Activated naive CD8-positive, alpha-beta T cell treated with anti-CD3 and anti-CD28 coated beads, Interleukin-2, amount 10 ng/mL, durations not matched to agents 7 days and 5 days (primary cell): Measurements from ENCODE around the gene ADAP1. TPM values are rescaled to one million over a fixed set of nuclear protein-coding genes. Genes with fewer than 3 reads are reported as not detected.

Experiments
- ATAC-seq: fragments of 150-1000 bp; cut with Tn5 transposase; one replicate; pipeline ENCODE4 v1.10.0; 2021; ENCODE audit warnings: low read depth, moderate library complexity
- POLR2A ChIA-PET: fragments of 350-600 bp; sonication (Branson Sonifier 250); formaldehyde crosslinking; loops from one replicate; lab custom pipeline; 2021; ENCODE audit warnings: antibody characterized with exemption; lab: Charles Lee
- DNase-seq: peaks from one replicate; pipeline ENCODE4 v3.0.0; 2021
- H3K27ac Mint-ChIP-seq: one replicate; pipeline ENCODE4 v1.8.0; 2022; ENCODE audit warnings: mild to moderate bottlenecking, mixed read lengths
- H3K27me3 Mint-ChIP-seq: one replicate; pipeline ENCODE4 v1.8.0; 2022; ENCODE audit warnings: mild to moderate bottlenecking, moderate library complexity, mixed read lengths
- H3K36me3 Mint-ChIP-seq: one replicate; pipeline ENCODE4 v1.8.0; 2021; ENCODE audit warnings: mild to moderate bottlenecking, mixed read lengths
- H3K4me1 Mint-ChIP-seq: one replicate; pipeline ENCODE4 v1.8.0; 2021; ENCODE audit warnings: mixed read lengths
- H3K4me3 Mint-ChIP-seq: one replicate; pipeline ENCODE4 v1.8.0; 2022; ENCODE audit warnings: mild to moderate bottlenecking, moderate library complexity, mixed read lengths
- H3K9me3 Mint-ChIP-seq: one replicate; pipeline ENCODE4 v1.8.0; 2021; ENCODE audit warnings: mixed read lengths
- total RNA-seq, 2 experiments: library from RNA; stranded (reverse); gene quantifications; one replicate each; pipeline ENCODE4 v1.2.3, GENCODE V29; 2021

The ADAP1 gene
- total RNA-seq, 2 experiments from 2014 or later = 25.0 to 29.8 TPM

DNA sequence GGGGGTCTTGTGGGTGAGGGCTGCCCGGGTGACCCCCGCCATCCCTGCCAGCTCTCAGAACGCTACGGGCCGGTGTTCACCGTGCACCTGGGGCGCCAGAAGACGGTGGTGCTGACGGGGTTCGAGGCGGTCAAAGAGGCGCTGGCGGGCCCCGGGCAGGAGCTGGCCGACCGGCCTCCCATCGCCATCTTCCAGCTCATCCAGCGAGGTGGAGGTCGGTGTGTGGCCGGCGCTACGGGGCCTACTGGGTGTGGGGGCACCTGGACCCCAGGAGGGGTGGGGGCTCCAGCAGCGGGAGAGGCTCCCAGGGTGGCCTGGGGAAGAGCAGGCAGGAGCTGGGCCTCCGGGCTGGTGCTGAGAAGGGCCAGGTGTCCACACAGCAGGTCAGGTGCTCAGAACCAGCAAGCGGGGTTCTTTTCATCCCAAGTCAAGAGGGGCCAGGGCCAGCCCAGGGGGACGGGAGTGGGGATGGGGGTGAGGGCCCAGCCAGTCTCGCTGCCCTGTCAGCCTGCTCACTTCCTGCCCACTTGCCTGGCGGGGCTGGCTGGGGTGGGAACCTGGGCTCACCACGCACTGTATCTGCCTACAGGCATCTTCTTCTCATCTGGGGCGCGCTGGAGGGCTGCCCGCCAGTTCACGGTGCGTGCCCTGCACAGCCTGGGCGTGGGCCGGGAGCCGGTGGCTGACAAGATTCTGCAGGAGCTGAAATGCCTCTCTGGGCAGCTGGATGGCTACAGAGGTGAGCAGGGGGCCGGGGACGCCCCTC, 30.1 kb upstream of the ADAP1 start:
- H3K27ac Mint-ChIP-seq = no peak overlapping the region
- ATAC-seq (no peak), DNase-seq (peak; percentile 27)
- no peaks in the 10 kb centered on the region for H3K36me3 Mint-ChIP-seq
- H3K4me3 Mint-ChIP-seq = no peak overlapping the region
- H3K27me3 Mint-ChIP-seq = no peaks in the 10 kb centered on the region
- H3K4me1 Mint-ChIP-seq = no peaks in the 10 kb centered on the region
- POLR2A ChIA-PET = interaction anchor here (0.9 kb wide), 1 partner anchor 10 kb away, joined by 3 read pairs; the partner anchor contains the start of gene COX19
- no peaks in the 10 kb centered on the region for H3K9me3 Mint-ChIP-seq

DNA sequence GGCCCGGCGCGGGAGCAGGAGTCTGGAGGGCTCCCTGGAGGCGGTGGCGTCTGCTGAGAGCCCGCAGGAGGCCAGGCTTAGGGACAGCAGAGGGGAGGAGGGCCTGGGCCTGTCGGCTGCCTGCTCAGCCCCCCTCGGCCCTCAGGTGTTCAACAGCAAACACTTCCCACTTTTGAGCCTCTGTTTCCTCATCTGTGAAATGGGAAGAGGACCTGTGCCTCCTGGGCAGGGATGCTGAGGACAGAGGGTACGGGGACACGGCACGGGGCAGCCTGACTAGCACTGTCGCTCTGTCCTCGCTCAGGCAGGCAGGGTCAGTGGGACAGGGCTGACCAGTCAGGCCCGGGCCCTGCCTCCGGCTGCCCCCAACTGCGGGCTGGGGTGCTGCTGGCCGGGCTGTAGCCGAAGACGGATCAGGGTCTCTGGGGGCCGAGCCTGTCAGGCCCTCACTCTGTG, 29.2 kb upstream of the ADAP1 start:
- no peaks in the 10 kb centered on the region for H3K36me3 Mint-ChIP-seq
- POLR2A ChIA-PET = interaction anchor here (0.9 kb wide), 1 partner anchor 9 kb away, joined by 3 read pairs; the partner anchor contains the start of gene COX19

DNA sequence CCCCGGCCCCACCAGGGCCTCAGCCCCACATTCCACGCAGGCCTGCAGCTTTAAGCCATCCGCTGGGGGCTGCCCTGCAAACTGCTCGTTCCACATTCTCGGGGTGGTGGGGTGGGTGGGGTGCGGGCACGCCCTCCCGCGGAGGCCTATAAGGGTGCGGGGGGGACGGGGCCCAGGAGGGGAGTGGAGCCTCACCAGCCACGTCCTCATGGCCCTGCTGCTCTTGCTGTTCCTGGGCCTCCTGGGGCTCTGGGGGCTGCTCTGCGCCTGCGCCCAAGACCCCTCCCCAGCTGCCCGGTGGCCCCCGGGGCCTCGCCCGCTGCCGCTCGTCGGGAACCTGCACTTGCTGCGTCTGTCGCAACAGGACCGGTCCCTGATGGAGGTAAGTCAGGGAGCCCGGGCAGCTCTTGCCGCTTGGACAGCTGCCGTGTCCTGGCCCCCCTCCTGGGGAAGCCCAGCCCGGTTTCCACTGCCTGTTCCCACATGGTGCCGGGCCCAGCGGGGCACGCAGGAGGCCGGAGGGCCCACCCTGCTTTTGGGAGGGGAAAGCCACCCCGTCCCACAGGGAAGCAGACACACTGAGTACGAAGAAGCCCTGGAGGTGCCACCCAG, 28.6 kb upstream of the ADAP1 start, which contains the start of gene CYP2W1:
Gene CYP2W1, plus strand, starts transcription at position 178 of the 612 bp plus-strand sequence. Its CDS starts 31 bp downstream, at position 209.
- Mint-ChIP-seq H3K27me3 (no peaks in the 10 kb centered on the region), H3K36me3 (no peaks in the 10 kb centered on the region), H3K27ac (no peak within 1 kb of the TSS), H3K4me3 (no peak within 1 kb of the TSS), H3K9me3 (no peaks in the 10 kb centered on the region), H3K4me1 (no peaks in the 10 kb centered on the region)
- POLR2A ChIA-PET = no interaction called here
- DNase-seq (no peak), ATAC-seq (no peak)

More for the DNA sequence above, 29.2 kb upstream of the ADAP1 start:
- Mint-ChIP-seq H3K27ac (no peak overlapping the region), H3K4me1 (no peaks in the 10 kb centered on the region), H3K27me3 (no peaks in the 10 kb centered on the region), H3K9me3 (no peaks in the 10 kb centered on the region), H3K4me3 (no peak overlapping the region)
- no peak for ATAC-seq
- DNase-seq = no peak

DNA sequence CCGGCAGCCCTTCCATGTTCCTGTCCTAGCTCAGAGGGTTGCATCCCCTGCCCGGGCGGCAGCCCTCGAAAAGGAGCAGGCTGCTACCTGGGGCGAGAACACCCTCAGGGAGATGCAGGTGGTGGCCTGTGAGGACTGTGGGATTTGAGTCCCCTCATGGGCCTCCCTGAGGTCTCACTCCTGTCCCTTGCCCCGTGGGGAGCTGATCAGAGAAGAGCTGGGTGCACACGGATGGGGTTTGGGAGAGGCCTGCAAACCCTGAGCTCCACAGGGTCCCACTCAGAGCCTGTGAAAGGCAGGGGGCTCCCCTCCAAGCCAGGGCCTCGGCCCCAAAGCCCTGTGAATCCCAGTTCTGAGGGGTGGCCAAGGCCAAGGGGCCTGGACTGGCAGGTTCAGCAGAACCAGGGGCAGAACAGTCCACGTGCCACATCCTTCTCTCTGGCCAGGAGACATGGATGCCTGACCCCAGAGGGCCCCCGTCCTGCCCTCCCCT, 28.1 kb upstream of the ADAP1 start:
- Mint-ChIP-seq H3K27ac (no peak overlapping the region), H3K36me3 (no peaks in the 10 kb centered on the region), H3K4me1 (no peaks in the 10 kb centered on the region), H3K9me3 (no peaks in the 10 kb centered on the region), H3K27me3 (no peaks in the 10 kb centered on the region), H3K4me3 (no peak overlapping the region)
- POLR2A ChIA-PET = no interaction called here
- no peak for ATAC-seq
- DNase-seq = no peak

DNA sequence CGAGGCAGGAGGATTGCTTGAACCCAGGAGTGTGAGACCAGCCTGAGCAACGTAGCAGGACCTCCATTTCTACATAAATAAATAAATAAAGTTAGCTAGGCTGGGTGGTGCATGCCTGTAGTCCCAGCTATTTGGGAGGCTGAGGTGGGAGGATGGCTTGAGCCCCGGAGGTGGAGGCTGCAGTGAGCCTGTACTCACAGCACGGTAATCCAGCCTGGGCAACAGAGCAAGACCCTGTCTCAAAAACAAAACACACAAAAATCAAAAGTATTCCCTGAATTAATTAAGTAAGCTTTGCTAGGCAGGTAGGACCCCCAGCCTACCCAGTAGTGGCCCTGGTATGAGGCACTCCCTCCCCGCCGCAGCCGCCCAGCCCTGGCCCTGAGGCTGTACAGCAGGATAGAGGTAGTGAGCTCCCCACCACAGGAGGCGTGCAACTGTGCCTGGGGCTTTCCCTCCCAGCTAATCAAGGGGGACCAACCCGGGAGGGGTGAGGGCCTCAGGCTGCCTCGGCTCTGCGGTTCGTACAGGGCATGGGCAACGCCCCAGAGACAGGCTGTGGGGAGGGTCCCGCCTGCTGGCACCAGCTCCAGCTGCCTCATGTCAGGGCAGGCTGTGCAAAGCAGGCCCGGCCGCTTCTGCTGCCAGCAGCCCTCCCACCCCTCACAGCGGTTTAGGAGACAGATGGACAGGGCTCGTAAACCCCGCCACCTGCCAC, 27.5 kb upstream of the ADAP1 start:
- ATAC-seq (no peak), DNase-seq (no peak)
- H3K27me3 Mint-ChIP-seq = no peaks in the 10 kb centered on the region
- H3K36me3 Mint-ChIP-seq = no peaks in the 10 kb centered on the region
- H3K4me3 Mint-ChIP-seq = no peak overlapping the region
- POLR2A ChIA-PET = no interaction called here
- H3K4me1 Mint-ChIP-seq = no peaks in the 10 kb centered on the region
- no peaks in the 10 kb centered on the region for H3K9me3 Mint-ChIP-seq
- H3K27ac Mint-ChIP-seq = no peak overlapping the region

DNA sequence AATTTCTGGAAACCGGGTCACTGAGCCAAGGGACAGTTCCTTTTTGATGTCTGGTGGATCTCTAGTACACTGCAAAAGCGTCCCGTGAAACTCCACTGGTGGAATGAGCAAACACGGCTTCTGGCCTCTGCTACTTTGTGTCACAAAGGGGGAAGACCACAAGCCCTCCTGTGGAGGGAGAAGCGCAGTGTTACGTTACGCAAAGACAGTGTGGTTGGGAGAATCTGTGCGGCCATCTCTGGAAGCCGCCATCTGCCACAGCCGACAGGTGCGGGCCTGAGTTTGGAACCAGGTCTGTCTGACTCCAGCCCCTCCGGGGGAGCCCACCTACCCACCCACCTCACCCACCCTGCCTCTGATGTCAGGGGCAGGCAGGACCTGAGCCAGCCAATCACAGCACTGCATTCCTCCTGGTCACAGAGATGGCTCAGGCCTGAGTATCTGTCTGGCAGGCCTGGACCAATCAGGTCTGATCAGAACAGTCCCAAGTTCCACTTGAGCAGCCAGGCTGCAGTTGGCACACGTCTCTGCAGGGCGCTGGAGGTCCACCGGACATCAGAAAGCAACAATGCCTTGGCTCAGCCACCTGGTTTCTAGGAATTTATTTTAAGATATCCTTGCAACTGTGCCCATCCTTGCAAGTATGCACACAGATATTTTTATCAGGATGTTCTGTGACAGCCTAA, 25.5 kb upstream of the ADAP1 start:
- ATAC-seq (no peak), DNase-seq (no peak)
- Mint-ChIP-seq H3K4me1 (no peaks in the 10 kb centered on the region), H3K36me3 (no peaks in the 10 kb centered on the region), H3K9me3 (no peaks in the 10 kb centered on the region), H3K27me3 (no peaks in the 10 kb centered on the region), H3K4me3 (no peak overlapping the region), H3K27ac (no peak overlapping the region)
- POLR2A ChIA-PET = no interaction called here

DNA sequence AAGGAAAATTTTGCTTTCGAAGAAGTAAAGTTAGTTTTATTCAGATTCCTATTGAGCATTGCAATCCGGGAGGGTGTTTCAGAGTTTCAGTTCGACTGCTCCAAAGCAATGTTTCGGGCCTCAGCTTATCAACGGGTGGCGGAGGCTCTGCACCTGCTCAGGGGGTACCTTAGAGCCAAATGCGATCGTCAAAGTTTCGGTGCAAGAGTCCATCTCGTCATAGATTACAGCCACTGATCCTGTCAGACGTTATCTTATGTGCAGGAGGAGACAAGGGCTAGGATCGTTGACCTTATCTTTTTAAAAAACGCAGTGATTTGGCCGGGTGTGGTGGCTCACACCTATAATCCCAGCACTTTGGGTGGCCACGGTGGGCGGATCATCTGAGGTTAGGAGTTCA, 24.7 kb upstream of the ADAP1 start:
- Mint-ChIP-seq H3K4me1 (peaks cover 3% of the 10 kb centered on the region), H3K36me3 (no peaks in the 10 kb centered on the region), H3K27me3 (no peaks in the 10 kb centered on the region), H3K4me3 (no peak overlapping the region), H3K27ac (no peak overlapping the region), H3K9me3 (no peaks in the 10 kb centered on the region)
- ATAC-seq = no peak
- DNase-seq = no peak
- POLR2A ChIA-PET = no interaction called here

DNA sequence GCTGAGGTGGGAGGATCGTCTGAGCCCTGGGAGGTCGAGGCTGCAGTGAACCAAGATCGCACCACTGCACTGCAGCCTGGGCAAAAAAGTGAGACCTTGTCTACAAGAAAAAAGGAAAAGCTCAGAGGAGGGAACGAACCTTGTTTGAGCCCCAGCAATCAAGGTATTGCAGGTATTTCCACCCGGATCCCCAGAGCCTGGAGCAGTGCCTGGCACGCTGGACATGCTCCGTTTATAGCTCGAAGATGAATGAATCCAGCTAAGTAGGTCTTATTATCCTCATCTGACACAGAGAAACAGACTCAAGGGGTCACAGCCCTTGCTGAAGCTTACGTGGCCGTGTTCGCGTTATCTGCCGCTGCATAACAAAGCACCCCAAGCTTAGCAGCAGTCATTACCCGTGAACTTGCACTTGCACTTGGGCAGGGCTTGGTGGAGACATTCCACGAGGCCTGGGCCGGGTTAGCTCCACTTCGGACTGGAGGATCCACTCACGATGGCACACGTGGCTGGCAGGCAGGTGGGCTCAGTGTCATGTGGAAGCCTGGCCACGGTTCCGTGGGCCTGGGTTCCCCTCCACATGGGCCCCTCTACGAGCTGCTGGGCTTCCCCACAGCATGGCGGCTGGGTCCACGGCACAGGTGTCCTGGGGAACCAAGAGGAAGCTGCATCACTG, 24.1 kb upstream of the ADAP1 start:
- no peak overlapping the region for H3K4me3 Mint-ChIP-seq
- H3K36me3 Mint-ChIP-seq = no peaks in the 10 kb centered on the region
- no peak for ATAC-seq
- no peaks in the 10 kb centered on the region for H3K9me3 Mint-ChIP-seq
- H3K27ac Mint-ChIP-seq = no peak overlapping the region
- peaks cover 4% of the 10 kb centered on the region for H3K4me1 Mint-ChIP-seq
- H3K27me3 Mint-ChIP-seq = no peaks in the 10 kb centered on the region
- DNase-seq = no peak
- POLR2A ChIA-PET = no interaction called here

DNA sequence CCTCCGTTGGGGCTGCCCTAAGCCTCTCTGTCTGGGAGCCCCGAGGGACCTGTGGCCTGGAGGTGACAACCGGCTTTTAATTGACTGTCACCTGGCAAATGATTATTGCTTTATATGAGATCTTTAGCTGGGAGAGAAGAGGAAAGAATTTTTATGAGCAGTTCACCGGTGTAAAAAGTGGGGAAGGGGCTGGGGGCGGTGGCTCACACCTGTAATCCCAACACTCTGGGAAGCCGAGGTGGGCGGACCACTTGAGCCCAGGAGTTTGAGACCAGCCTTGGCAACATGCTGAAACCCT, 23.5 kb upstream of the ADAP1 start:
- ATAC-seq = no peak
- no peak overlapping the region for H3K27ac Mint-ChIP-seq

DNA sequence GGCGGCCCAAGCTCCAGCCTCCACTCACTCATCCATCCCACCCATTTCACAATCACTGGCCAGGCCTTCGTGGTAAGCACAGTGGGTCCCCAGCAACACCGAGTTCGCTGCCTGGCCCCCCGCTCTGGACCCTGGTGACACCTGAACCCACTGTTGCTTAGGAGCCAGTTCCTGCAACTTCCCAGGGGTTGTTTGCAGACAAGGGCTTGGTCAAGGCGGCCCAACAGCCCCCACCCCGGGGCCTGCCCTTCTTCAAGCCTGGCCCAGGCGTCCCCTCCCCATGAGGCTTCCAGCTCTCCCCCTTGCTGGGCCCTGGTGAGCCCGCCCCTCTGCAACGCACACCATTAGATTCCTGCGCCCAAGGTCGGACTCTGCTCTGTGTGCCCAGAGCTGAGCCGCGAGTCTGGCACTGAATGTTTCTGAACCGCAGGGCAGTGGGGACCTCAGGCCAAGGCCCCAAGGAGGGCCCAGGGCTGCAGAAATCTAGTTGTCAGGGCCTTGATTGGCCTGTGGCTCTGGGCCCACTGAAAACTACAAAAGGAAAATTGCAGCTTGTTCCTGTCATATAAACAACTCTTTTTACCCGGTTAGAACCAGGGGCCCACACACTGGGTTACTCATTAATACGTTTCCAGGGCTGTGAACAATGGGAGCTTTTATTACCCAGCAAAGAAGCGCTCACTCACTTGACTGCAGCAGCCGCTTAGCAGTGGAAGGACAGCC, 23.0 kb upstream of the ADAP1 start:
- POLR2A ChIA-PET = no interaction called here
- DNase-seq (no peak), ATAC-seq (no peak)
- H3K4me1 Mint-ChIP-seq = peaks cover 11% of the 10 kb centered on the region
- no peaks in the 10 kb centered on the region for H3K36me3 Mint-ChIP-seq
- H3K4me3 Mint-ChIP-seq = no peak overlapping the region
- H3K27ac Mint-ChIP-seq = no peak overlapping the region
- H3K27me3 Mint-ChIP-seq = no peaks in the 10 kb centered on the region
- H3K9me3 Mint-ChIP-seq = no peaks in the 10 kb centered on the region

More for the DNA sequence above, 23.5 kb upstream of the ADAP1 start:
- POLR2A ChIA-PET = no interaction called here
- no peak for DNase-seq
- Mint-ChIP-seq H3K9me3 (no peaks in the 10 kb centered on the region), H3K27me3 (no peaks in the 10 kb centered on the region), H3K4me1 (peaks cover 9% of the 10 kb centered on the region), H3K4me3 (no peak overlapping the region), H3K36me3 (no peaks in the 10 kb centered on the region)

DNA sequence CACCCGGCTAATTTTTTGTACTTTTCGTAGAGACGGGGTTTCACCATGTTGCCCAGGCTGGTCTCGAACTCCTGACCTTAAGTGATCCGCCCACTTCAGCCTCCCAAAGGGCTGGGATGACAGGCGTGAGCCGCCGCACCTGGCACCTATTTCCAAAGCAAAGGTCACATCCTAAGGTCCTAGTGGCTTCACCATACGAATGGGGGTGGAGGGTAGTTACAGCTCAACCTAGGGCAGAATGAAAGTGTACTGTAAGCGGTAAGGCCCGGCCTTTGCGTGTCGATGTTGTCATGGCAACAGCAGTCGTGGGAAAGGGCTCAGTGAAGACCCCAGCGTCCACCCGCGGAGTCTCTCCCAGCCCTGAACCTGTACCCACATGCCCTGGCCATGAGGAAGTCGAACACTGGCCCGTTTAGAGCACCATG, 22.4 kb upstream of the ADAP1 start:
- Mint-ChIP-seq H3K4me3 (no peak overlapping the region), H3K4me1 (peaks cover 11% of the 10 kb centered on the region), H3K36me3 (peaks cover 3% of the 10 kb centered on the region), H3K9me3 (no peaks in the 10 kb centered on the region), H3K27me3 (no peaks in the 10 kb centered on the region), H3K27ac (no peak overlapping the region)
- DNase-seq = no peak
- POLR2A ChIA-PET = no interaction called here
- ATAC-seq = no peak
